Nephron (organoid): ENCODE data around the gene XCL1.
"Not testable (repeated sequence)": the region's sequence is repeated elsewhere in the genome, so short reads cannot be mapped to it uniquely, and the experiment has no call there.

Source experiments
- H3K27ac Mint-ChIP-seq, 3 experiments: 2 replicates each; pipeline ENCODE4 v1.8.0; 2020; ENCODE audit warnings: mixed read lengths in 3 of 3, mild to moderate bottlenecking in 2 of 3, moderate library complexity in 1 of 3
- H3K27me3 Mint-ChIP-seq: 2 replicates; pipeline ENCODE4 v1.8.0; 2021; ENCODE audit warnings: low read depth, mild to moderate bottlenecking, moderate library complexity, mixed read lengths
- H3K36me3 Mint-ChIP-seq: 2 replicates; pipeline ENCODE4 v1.8.0; 2020; ENCODE audit warnings: low read depth, mixed read lengths
- H3K4me1 Mint-ChIP-seq: 2 replicates; pipeline ENCODE4 v1.8.0; 2020; ENCODE audit warnings: mixed read lengths
- H3K4me3 Mint-ChIP-seq, 3 experiments: 2 replicates each; pipeline ENCODE4 v1.8.0; 2020; ENCODE audit warnings: mild to moderate bottlenecking in 3 of 3, mixed read lengths in 3 of 3, moderate library complexity in 2 of 3
- H3K9me3 Mint-ChIP-seq: 2 replicates; pipeline ENCODE4 v1.8.0; 2020; ENCODE audit warnings: mixed read lengths
- TF ChIP-seq, protein P1 (sequence below), 3 experiments: fragments of 200-600 bp; sonication (generic); IDR thresholded peaks; one replicate each; pipeline ENCODE4 v1.5.0; 2021; ENCODE audit warnings: antibody characterized with exemption in 3 of 3; ENCODE audit not compliant: unreplicated experiment in 3 of 3

Gene XCL1

DNA sequence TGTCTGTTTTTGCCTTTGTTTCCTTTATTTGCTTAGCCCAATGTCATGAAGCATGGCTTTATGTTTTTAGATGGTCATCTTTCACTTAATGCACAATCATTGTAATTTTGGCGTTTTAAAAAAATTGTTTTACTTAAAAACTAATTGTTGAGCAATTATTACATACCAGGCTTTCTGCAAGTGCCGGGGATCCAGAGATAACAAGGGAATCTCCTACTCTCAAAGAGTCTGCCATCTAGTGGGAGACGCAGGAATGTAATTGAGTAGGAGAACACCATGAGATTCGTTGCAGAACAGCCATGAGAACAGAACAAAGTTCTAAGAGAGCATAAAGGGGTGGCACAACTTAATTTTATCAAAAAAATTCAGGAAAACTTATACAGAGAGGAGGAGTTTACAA, 2.2 kb upstream of the XCL1 start:
- not testable (repeated sequence) for H3K9me3 Mint-ChIP-seq

DNA sequence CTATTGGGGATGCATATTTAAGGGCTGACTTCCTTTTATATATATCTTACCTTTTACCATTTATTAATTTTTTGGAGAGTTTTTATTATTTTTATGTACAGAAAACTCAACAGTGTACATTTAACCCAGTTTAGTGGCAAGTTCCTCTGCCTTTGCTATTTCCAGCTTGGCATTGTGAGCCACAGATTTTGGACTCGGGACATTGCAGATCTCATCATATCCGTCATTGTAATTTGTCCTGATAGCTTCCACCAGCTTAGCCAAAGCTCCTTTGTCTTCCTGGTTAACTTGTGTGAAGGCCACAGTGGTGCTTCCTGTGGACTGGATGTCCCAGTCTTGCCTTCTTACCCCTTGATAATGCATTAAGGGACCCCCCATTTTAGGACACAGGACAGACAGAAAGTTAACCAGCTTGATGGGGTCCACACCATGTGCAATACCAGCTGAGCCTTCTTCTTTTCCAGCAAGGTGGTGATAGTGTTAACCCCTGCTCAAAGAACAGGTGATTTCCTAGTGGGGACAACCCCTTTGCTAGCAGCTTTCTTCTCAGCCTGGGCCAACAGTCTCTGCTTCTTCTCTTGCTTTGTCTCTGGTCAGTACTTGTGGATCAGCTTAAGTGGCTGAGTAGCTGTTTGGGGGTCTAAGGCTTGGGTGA, 2.3 kb downstream of the XCL1 start:
- peaks cover 11% of the 10 kb centered on the region for H3K27me3 Mint-ChIP-seq
- not testable (repeated sequence) for H3K4me1 Mint-ChIP-seq, H3K4me3 Mint-ChIP-seq, H3K36me3 Mint-ChIP-seq, H3K27ac Mint-ChIP-seq, H3K9me3 Mint-ChIP-seq

More for the DNA sequence above, 2.2 kb upstream of the XCL1 start:
- H3K27me3 Mint-ChIP-seq = peaks cover 24% of the 10 kb centered on the region
- TF ChIP-seq, protein P1, sequence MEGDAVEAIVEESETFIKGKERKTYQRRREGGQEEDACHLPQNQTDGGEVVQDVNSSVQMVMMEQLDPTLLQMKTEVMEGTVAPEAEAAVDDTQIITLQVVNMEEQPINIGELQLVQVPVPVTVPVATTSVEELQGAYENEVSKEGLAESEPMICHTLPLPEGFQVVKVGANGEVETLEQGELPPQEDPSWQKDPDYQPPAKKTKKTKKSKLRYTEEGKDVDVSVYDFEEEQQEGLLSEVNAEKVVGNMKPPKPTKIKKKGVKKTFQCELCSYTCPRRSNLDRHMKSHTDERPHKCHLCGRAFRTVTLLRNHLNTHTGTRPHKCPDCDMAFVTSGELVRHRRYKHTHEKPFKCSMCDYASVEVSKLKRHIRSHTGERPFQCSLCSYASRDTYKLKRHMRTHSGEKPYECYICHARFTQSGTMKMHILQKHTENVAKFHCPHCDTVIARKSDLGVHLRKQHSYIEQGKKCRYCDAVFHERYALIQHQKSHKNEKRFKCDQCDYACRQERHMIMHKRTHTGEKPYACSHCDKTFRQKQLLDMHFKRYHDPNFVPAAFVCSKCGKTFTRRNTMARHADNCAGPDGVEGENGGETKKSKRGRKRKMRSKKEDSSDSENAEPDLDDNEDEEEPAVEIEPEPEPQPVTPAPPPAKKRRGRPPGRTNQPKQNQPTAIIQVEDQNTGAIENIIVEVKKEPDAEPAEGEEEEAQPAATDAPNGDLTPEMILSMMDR (IDR thresholded peaks at IDR 0.05; ENCODE audit: unreplicated experiment in 3 of 3) = peak; percentile 34 to 41 (median 41)
- not testable (repeated sequence) for H3K4me1 Mint-ChIP-seq, H3K4me3 Mint-ChIP-seq, H3K36me3 Mint-ChIP-seq, H3K27ac Mint-ChIP-seq

DNA sequence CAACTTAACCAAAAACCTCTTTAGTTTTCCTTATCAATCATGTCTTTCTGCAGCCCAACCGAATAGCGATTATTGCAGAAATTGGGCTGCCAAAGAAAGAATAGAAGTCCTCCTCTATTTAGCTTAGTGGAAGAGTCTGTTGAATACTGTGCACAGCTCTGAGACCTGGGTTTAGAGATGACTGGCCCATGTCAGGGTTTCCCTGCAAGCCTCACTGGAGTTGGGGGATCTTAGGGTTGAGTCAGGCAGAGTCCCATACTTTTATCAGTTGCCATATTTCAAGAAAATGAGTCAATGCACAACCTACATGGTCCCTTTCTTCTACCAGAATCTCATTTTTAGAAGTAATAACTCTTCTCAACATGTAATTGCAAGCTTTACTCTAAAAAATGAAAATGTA, 3.9 kb downstream of the XCL1 start:
- not testable (repeated sequence) for H3K27ac Mint-ChIP-seq, H3K4me3 Mint-ChIP-seq, H3K4me1 Mint-ChIP-seq, H3K36me3 Mint-ChIP-seq, H3K9me3 Mint-ChIP-seq
- peaks cover 11% of the 10 kb centered on the region for H3K27me3 Mint-ChIP-seq

DNA sequence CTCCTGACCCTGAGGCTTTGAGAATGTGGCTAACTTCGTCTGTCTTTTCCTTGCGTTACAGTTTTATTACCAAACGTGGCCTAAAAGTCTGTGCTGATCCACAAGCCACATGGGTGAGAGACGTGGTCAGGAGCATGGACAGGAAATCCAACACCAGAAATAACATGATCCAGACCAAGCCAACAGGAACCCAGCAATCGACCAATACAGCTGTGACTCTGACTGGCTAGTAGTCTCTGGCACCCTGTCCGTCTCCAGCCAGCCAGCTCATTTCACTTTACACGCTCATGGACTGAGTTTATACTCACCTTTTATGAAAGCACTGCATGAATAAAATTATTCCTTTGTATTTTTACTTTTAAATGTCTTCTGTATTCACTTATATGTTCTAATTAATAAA, 4.6 kb downstream of the XCL1 start:
- H3K36me3 Mint-ChIP-seq, H3K9me3 Mint-ChIP-seq, H3K4me1 Mint-ChIP-seq, H3K27ac Mint-ChIP-seq, H3K4me3 Mint-ChIP-seq: not testable (repeated sequence)
- peaks cover 18% of the 10 kb centered on the region for H3K27me3 Mint-ChIP-seq

DNA sequence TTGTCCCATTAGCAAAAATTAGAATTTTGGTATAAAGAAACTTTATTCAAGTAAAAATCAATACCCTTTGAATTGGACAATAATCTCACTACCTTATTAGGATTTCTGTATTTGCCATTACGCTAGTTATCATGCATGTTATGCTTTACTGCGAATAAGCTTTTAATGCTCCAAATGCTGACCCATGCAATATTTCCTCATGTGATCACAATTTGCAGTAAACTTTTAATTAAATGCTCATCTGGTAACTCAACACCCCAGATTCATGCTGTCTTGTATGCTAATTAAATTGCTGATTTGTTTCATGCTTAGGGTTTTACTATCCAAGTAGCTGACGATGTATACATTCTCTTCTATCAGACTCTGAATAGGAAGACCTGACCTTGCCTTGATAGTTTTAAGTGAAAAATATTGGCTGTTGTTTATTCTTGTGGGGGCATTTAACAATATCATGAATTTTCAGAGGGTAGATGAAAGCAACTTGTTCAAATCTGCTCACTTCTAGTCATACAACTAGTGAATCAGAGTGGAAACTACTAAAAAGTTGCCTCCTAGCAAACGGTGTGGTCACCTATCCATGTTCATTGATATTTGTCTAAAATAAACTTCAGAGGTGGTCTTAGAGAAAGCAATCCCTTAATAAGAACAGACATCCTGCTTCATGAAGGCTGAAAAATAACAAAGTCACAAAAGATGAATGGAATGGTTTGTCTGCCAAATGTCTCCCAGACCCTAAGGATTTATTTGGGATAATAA, 5.6 kb downstream of the XCL1 start:
- Mint-ChIP-seq H3K4me3 (no peak overlapping the region), H3K36me3 (no peaks in the 10 kb centered on the region), H3K27ac (peak overlapping the region in 1 of 3 experiments; percentile 16), H3K27me3 (peaks cover 16% of the 10 kb centered on the region), H3K9me3 (no peaks in the 10 kb centered on the region), H3K4me1 (peaks cover 7% of the 10 kb centered on the region)
- TF ChIP-seq, protein P1 (IDR thresholded peaks at IDR 0.05; ENCODE audit: unreplicated experiment in 3 of 3) = no peak

DNA sequence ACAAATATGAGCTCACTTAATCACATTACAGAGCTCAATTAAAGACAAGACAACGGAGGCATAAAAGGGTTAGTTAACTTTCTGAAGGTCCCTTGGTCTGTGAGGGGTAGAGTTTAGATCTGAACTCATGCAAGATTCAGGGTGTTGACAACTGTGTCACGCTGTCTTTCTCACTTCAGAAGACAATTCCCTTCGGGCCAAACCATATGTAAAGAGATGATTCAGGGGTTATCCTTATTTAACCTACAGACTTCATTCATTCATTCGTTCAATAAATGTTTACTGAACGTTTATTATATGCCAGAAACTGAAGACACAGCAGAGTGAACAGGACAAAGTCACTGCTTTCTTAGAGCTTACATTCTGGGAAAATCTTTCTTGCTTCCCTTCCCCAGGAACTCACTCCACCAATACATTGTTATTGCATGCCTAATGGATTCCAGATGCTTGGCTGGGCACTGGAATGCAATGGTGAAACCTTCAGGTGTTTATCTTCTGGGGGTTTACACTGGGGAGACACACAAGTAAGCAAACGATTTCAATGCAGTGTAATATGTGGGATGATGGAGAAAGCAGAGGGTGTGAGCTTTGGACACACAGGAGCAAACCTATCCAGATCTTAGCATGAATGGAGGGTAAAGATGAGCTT, 6.4 kb downstream of the XCL1 start:
- no peaks in the 10 kb centered on the region for H3K36me3 Mint-ChIP-seq
- no peaks in the 10 kb centered on the region for H3K9me3 Mint-ChIP-seq
- peak overlapping the region in 2 of 3 experiments; percentile 51 to 72 for H3K27ac Mint-ChIP-seq
- H3K4me1 Mint-ChIP-seq = peaks cover 7% of the 10 kb centered on the region
- no peak overlapping the region for H3K4me3 Mint-ChIP-seq
- H3K27me3 Mint-ChIP-seq = peaks cover 10% of the 10 kb centered on the region
- TF ChIP-seq, protein P1 (IDR thresholded peaks at IDR 0.05; ENCODE audit: unreplicated experiment in 3 of 3) = no peak

DNA sequence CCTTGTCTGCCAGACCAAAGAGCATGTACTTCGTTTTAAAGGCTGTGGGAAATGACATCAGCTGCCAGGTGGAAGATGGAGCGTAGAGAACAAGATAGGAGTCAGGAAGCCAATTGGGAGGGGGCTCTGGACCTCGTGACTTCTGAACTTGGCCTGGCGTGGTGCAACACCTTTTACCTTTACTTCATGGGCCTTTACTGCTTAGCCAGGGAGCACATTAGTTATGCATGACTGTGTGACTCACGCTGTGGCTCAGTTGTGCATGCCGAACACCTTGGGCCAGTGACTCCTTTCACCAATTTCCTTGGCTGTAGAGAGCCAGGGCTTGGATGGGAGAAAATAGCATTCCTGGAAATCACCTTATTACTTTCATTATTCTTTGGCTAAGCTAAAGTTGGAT, 7.2 kb downstream of the XCL1 start:
- Mint-ChIP-seq H3K27me3 (peaks cover 9% of the 10 kb centered on the region), H3K4me3 (no peak overlapping the region), H3K4me1 (peaks cover 7% of the 10 kb centered on the region), H3K9me3 (no peaks in the 10 kb centered on the region), H3K36me3 (no peaks in the 10 kb centered on the region), H3K27ac (peak overlapping the region in 2 of 3 experiments; percentile 51 to 72)
- TF ChIP-seq, protein P1 (IDR thresholded peaks at IDR 0.05; ENCODE audit: unreplicated experiment in 3 of 3) = no peak
